Measurements from ENCODE around the gene TMEM229A.
"Not testable (repeated sequence)": the region's sequence is repeated elsewhere in the genome, so short reads cannot be mapped to it uniquely, and the experiment has no call there.

The TMEM229A gene

DNA sequence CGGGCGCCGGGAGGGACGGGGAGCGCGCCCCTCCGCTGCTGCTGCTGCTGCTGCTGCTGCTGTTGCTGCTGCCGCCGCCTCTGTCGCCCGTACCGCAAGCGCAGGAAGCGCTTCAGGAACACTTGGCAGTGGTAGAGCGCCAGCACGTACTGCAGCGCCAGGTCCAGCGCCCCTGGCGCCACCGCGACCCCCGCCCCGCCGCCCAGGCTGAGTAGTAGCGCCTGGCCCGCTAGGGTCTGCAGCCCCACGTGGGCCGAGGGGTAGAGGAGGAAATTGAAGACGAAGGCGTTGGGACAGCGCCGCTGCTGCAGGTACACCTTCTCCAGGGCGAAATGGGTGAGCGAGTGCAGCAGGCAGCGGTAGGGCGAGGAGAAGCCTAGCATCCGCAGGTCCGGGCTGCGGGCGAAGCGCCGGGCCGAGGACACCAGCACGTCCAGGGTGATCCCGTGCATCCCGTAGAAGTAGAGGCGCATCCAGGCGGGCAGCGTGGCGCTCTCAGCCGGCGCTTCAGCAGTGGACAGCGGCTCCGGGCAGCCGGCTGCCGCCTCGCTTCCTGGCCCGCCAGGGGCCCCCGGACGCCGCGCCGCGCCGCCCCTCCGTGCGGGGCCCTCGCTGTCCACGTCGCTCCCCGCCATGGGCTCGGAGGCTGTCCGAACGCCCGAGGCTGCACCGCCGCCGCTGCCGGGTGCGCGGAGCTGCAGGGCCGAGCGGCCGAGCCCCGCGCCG is at the start of gene TMEM229A:
Gene TMEM229A (minus strand): TSS at position 699 of the 726 bp plus-strand sequence. CDS start 64 bp downstream, at position 635.
- no peak for DNase-seq (ENCODE audit: low read depth in 3 of 3)

DNA sequence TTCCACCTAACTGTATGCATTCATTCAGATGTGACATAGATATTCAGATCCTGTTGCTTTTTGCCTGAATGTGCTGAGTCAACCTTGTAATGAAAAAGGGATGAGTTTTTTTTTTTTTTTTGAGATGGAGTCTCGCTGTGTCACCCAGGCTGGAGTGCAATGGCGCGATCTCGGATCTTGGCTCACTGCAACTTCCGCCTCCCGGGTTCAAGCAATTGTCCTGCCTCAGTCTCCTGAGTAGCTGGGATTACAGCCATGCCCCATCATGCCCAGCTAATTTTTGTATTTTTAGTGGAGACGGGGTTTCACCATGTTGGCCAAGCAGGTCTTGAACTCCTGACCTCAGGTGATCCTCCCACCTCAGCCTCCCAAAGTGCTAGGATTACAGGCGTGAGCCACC is 49.4 kb upstream of the TMEM229A start:
- not testable (repeated sequence) for DNase-seq (ENCODE audit: low read depth in 3 of 3)

DNA sequence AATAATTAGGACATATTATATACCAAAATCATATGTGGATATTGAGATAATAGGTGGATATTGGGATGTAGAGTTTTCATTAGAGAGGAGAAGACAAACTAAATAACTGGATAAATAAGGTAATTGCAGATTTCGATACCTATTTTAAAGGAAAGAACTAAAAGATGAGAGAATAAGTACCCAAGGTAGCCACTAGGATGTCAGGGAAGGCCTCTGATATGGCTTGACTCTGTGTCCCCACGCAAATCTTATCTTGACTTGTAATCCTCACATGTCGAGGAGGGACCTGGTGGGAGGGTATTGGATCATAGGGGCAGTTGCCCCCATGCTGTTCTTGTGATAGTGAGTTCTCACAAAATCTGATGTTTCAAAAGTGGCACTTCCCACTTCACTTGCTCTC is 44.7 kb upstream of the TMEM229A start:
- no peak for DNase-seq (ENCODE audit: low read depth in 3 of 3)

DNA sequence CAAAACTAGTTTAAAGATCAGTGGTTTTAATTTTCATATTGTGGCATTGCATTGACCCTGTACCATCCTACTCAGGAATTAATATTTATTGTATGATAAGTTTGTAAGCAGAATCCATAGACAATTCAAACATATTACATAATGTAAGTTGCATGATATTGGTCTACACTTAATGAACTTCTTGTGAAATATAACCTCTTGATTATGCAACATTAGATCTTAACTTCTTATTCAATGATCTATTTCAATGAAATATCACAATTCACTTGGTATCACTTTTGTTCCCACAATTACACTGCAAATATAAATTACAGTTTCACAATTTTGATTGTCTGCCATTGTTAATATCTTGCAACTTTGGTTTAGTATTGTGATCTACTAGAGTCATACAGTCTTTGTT is 44.0 kb upstream of the TMEM229A start:
- no peak for DNase-seq (ENCODE audit: low read depth in 3 of 3)

DNA sequence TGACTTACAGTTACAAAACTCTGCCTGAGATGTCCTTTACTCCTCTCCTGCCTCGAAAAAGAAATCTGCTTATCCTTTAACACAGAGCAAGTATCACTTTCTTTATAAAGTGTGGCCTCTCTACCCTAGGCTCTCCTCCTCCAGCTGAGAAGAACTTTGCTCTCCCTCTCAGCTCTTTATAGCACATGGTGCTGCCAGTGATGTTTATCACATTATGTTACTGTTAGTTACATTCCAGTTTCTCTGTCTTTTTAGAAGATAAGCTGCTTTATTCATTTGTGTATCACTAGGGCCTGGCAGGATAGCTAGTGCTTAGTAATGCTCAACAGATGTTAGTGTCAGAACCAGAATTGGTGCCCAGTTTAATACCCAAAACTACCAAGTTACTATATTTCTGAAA is 41.1 kb upstream of the TMEM229A start:
- DNase-seq (ENCODE audit: low read depth in 3 of 3) = no peak

DNA sequence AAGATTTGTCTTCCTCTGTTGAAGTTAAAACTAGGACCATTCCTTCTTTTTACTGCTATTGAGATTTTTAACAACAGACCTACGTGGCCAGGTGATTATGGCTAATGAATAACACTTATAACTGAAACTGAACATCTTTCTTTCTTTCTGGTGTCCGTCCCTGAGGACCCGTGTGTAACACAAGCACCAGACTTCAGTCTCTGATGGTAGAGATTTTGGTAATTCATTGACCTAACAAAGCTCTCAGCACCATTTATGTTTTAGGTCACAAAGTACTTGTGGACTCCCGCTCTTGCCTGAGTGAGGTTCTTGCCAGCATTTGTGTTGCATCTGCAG is 40.4 kb upstream of the TMEM229A start:
- DNase-seq (ENCODE audit: low read depth in 3 of 3) = no peak

DNA sequence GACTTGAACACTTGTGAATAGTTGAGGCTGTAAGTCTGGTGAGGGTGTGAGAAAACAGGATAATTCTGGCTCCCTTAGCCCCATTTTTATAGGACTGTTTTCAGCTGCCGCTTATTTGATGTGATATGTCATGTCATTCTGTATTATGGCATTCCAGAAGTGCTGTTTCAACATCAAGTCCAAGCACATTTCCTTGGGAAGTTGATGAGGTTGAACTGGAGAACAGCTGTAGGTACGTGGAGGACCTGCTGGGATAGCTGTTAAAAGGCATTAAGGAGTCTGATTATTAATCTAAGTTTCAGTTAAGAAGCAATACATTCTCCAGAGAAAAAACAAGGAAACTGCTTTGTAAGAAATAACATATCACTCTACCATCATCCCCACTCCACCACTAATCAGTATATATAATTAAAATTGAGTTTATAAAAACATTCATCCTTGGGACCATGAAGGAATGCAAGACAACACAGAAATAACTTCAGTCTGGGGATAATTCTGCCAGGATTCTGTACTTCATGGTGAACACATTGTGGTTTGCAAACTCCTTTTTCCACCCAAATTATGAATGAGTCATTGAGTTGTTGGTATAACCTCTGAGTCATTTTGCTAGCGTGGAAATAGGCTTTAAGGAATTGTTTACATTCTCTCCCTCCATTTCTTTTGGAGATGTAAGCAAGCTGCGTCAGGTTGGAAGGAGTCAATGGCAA is 39.9 kb upstream of the TMEM229A start:
- DNase-seq (ENCODE audit: low read depth in 3 of 3) = no peak

DNA sequence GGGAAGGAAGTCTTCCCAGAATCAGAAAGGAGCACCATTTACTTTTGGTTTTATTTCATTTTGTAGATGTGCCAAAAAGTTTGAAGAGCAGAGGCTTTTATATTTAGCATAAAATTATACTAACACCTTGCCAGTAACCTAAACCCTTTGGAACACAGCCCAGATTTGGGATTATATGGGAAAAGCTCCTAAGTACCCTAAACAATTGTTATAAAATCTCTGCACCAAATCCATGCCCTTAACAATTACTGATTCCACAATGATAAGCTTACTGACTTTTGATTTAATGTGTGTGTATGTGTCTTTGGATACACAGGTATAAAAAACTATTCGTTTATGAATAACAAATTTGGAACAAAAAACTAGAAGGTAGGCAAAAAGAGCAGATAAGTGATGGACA is 39.0 kb upstream of the TMEM229A start:
- DNase-seq (ENCODE audit: low read depth in 3 of 3) = no peak

DNA sequence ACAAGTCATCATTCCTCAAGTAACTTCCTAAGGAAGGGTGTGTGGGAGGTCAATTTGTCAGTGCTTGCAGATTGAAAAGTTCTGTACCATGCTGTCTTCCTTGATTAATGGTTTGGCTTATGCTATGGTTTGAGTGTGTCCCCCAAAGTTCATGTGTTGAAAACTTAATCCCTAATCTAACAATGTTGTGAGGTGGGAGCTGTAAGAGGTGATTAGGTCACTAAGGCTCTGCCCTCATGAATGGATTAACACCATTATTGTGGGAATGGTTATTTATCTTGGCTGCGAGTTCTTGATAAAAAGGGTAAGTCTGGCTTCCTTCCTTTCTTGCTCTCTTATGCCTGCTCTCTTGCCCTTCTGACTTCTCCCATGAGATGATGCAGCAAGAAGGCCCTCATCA is 29.3 kb upstream of the TMEM229A start:
- DNase-seq (ENCODE audit: low read depth in 3 of 3) = no peak

DNA sequence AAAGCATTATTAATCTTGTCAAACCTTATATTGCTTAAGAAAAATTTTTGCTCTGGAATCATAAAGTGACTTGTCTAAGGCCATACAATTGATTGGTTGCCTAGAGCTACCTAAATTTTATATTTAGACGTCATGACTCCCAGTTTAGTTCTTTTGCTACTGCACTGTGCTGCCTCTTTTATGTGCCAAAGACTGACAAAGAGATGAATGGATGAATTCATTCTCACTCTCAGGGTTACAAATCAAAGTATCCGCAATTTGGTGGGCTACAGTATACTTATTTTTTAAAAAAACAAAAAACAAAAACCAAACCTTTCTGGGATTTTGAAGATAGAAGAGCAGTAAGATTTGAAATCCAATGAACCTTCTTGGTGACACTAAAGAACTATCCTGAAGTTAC is 27.7 kb upstream of the TMEM229A start:
- DNase-seq (ENCODE audit: low read depth in 3 of 3) = no peak

DNA sequence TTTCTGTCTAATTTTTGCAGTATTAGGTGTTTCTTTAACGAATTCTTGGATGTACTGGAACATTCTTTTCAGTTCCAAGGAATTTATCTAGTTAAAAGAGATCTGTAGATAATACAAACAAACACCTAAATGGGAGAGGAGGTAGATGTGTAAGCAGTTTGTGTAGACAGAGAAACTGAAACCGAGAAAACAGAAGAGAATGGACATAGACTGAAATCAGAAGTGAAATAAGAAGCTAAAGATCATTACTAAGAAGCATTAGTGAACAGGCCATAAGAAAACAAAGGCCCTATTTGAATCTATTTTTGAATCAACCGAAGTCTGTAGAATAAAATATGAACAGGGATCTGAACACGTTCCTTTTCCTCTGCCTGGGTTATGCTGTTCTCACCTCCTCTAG is 26.5 kb upstream of the TMEM229A start:
- DNase-seq (ENCODE audit: low read depth in 3 of 3) = no peak

DNA sequence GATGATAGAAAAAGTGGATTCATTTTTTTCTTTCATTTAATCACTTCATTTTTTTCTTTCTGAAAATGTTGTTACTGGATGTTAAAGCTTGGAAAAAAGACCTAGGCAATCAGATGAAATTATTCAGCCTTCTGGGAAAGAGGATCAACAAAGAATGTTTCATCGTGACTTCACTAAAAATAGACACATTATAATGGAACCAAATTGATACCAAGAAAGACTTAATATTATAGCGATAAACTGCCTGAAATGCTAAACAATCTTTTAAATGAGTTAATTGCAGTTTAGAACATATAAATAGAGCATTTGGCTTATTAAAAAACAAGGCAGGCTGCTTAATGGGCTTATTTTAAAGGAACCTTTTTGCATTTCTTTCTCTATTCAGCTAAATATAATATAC is 25.6 kb upstream of the TMEM229A start:
- DNase-seq (ENCODE audit: low read depth in 3 of 3) = no peak

DNA sequence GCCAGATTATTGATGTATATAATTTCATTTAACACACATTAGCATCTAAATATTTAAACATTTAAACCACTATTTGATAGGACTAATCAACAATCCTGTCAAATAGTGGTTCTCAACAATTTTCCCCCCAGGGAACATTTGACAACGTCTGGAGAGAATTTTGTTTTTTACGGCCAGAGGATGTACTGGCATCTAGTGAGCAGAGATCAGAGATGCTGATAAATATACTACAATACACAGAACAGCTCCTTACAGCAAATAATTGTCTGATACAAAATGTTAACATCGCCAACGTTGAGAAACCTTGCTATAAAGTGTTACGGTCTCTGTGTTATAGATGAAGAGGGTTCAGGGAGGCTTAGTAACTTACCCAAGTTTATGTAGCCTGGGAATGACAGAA is 25.0 kb upstream of the TMEM229A start:
- DNase-seq (ENCODE audit: low read depth in 3 of 3) = no peak

DNA sequence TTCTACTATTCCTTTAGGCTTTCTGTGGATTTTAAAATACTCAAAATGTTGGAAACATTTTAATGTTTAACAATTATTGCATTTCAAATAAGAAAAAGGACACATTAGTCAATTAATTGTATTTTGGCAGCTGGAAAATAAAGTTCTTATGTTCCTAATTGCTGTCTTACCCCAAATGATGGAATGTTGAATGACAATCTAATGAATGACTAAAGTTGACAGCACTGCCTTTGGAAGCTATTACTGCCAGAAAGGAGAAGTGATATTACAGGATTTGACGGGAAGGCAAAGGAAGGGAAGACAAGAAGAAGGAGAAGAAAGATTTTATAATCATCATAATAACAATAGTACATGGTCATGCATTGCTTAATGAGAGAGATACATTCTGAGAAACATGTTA is 23.4 kb upstream of the TMEM229A start:
- DNase-seq (ENCODE audit: low read depth in 3 of 3) = no peak

DNA sequence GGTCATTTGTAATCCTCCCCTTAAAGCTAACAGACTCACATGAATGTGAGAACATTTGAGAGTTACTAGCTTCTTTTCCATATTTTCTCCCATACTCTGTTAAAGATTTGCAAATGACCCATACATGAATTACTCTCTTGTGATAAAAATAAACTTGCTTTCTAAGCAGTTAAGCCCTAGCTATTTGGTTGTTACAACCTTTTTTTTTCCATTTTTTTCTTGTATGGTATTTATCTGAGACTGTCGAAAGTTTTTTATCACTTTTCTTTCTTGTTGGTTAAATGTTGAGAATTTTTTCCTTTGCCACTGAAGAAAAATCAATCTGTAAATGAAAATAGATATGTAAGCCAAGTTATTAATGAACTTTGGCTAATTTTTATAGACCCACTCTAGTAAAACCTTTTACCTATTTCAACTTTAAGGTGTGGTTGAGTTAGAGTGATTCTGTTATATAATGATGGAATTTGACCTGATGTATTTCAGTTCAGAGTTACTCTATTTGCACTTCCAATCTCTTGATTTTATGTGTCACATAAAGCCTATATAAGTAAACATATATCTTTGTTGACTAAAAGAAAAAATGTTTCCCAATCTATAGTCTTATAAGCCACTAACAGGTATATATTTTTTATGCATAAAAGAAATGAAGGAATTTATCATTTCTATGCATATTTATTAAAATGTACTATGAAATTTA is 19.0 kb upstream of the TMEM229A start:
- DNase-seq (ENCODE audit: low read depth in 3 of 3) = no peak

DNA sequence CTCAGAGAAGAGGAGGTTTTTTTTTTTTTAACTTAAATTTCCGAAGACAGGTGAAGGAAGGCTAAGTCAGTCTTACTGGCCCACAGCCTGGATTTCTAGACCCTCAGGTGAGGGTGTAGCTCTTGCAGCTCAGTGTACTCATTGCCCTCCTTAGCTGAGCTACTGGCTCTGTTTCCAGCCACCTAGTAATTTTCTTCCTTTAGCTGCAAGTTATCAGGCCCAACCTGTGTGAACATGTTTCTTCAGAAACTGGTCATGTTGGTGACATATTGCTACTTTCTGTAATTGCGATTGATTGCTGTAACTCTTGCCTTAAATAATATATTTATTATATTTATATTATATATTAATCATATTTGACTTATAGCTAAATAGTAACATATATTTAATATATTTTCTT is 10.0 kb upstream of the TMEM229A start:
- no peak for DNase-seq (ENCODE audit: low read depth in 3 of 3)

DNA sequence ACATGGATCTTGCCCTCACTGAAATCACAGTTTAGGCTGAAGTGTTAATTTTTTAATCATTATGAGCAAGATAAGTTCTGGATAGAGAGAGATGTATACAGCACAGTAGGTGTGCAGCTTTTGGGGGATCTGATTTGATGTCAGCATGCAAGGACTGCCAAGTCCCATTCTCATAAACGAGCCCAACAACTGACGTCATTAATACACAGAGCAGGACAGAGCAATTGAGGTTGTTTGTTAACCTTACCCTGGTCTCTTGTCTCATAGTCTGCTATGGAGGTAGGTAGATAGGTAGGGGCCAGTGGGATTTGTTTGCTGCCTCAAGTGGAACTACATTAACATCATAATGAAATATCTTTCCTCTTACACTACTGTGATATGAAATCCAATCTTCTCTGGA is 8.6 kb upstream of the TMEM229A start:
- DNase-seq (ENCODE audit: low read depth in 3 of 3) = no peak

DNA sequence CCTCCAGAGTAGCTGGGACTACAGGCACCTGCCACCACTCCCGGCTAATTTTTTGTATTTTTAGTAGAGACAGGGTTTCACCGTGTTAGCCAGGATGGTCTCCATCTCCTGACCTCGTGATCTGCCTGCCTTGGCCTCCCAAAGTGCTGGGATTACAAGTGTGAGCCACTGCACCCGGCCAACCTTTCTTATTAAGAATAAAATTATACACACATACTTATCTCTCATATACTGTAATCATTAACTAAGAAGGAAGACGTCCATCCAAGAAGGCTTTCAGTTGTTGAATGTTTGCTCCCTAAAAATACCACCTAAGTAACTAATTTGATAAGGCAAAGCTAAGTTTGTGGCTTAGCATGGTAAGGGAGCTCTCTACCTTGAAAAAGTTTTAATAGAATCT is 5.0 kb upstream of the TMEM229A start:
- not testable (repeated sequence) for DNase-seq (ENCODE audit: low read depth in 3 of 3)

DNA sequence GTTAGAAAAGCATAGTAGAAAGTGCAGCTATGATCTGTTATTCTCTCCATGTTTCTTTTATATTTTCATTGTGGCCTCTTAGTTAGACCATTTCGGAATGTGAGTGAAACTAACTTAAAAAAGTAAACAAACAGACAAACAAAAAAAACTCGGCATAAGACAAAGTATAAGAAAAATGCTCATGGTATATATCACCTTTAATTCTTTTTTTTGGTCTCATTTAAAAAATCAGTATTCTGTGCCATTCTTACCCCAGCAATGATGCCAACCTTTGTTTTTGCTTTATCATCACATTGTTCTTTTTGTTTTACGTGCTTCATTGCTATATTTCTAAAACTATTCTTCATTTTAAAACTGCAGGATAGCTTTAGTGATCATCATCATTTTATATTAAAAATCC is 2.8 kb upstream of the TMEM229A start:
- no peak for DNase-seq (ENCODE audit: low read depth in 3 of 3)

DNA sequence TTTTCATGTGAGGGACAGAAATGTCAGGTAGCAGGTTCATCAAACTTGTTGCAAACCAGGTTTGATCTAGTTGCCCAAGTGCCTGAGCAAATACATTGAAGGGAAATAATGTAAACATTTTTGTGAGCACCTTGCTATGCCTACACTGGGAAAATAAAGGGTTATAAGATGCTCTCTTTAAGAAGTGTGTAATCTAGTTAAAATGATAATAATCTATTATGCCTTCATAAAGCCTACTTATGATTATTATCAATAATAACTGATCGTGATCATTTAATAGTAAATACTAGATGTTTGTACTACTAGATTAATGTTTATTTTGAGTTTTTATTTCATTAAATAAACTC is 1.9 kb upstream of the TMEM229A start:
- no peak for DNase-seq (ENCODE audit: low read depth in 3 of 3)

DNA sequence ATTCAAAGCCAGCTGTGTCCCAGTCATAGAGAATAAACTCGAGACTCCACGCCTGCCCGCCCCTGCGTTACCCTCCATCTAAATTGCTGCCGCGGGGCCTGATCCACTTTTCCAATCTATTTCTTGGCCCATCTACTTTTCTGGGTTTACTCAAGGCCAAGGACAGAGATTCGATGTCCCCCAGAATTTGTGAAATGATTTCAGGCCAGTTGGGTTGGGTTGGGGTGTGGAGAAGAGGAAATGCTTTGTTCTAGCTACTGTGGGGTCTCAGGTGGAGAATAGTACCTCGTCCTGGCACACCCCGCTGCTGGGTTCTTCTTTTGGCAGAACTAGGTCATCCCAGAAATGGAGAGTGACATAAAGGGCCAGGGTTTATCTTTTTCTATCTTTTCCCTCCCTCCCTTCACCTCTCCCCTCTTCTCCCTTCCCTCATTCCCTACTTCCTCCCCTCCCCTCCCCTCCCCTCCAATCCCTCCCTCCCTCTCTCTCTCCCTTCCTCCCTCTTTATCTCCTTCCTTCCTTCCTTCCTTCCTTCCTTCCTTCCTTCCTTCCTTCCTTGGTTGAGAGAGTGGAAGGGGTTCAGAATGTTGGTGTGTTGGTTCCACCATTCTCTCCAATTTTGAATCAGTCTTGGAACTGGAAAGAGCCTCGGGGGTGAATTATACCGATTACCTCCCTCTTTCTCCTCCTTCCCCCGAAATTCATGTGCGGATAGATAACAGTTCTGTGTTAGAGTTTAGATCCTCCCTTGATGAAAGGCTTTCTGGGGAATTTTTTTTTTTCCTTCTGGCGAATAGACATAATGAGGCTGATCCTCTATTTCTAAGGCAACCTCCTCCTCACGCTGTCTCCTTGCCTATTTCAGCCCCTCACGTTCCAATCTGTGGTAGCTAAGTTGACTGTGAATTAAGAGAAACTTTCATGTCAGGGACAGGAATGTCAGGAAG is 1.2 kb upstream of the TMEM229A start:
- DNase-seq (ENCODE audit: low read depth in 3 of 3) = no peak

Measured in stimulated activated CD4-positive, alpha-beta T cell treated with anti-CD3 and anti-CD28 coated beads, TNF-alpha, amount 100 ng/mL, for 4 hours (primary cell).